HG02610 (cell line): ENCODE results near the gene ALG6.
"Not testable (repeated sequence)": the region's sequence is repeated elsewhere in the genome, so short reads cannot be mapped to it uniquely, and the experiment has no call there.

ENCODE experiments used
- ATAC-seq: cut with Tn5 transposase; IDR thresholded peaks from one replicate; pipeline ENCODE4 v1.9.1; 2021; ENCODE audit warnings: mild to moderate bottlenecking, moderate library complexity; ENCODE audit not compliant: unreplicated experiment

The ALG6 gene

DNA sequence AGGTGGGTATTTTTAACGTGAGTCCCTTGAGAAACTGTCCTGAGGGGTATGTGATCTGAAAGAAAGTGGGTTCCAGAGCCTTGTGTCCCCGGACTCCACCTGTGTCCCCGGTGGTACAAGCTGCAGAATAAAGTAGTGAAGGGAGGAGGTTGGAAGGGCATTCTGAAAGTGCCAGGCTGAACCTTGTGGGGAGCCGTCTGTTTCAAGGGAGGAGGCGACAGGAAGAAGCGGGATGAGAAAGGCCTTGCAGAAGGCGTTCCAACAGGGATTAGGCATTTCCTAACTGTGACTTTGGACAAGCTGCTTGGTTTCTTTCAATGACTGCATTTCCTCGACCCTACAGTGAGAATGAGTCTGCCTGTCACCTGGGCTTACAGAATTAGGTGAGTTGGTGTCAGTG lies 39.3 kb upstream of the ALG6 start:
- no peak for ATAC-seq

GRCh38 chr1:63328781-63329180 lies 38.6 kb upstream of the ALG6 start:
- no peak for ATAC-seq

DNA sequence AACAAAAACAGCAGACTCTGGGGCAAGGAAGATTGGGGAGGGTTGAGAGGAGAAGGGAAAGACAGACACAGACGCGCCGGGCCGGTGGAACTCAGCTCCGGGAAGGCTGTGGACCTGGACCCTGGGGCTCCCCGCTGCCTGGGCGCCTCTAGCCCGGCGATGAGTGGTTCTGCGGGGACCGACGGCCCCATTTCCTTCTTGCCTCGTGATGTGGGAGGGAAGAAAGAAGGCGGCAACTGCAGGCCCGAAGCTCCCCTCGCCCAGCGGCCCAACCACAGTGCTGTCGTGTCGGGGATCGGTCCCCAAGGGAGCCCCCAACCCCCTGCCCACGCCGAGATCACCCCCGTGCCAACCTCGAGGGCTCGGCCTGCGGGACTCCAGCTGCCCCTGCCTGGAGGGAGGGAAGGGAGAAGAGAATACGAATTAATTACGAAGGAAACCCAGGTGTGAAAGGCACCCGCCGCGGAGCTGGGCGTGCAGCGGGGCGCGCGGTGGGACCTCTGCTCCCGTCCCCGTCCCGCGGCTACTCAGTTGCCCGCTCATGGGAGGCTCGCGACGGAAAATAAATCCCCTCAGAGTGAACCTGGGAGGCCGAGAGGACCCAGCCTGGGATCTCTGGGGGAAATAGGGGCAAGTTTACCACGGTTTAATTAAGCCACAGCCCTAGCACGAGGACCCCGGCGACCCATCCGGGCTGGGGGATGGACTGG lies 37.7 kb upstream of the ALG6 start:
- ATAC-seq = no peak

GRCh38 chr1:63330331-63330916 lies 37.0 kb upstream of the ALG6 start:
- no peak for ATAC-seq

- ATAC-seq = no peak
These were observed 25.0 kb upstream of the ALG6 start for GRCh38 chr1:63342402-63342801.

DNA sequence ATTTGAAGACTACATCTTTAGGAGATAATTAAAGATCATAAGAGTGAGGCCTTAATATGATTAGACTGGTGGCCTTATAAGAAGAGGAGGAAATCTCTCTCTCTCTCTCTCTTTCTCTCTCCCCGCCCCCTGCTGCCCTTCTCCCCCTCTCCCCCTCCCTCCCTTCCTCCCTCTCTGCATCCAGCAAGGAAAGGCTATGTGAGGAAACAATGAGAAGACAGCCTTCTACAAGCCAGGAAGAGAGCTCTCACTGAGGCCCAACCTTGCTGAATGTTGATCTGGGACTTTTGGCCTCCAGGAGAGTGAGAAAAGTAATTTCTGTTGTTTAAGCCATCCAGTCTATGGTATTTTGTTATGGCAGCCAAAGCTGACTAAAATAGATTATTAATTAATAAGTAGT lies 23.5 kb upstream of the ALG6 start:
- no peak for ATAC-seq

GRCh38 chr1:63350320-63350719 lies 17.1 kb upstream of the ALG6 start:
- no peak for ATAC-seq

DNA sequence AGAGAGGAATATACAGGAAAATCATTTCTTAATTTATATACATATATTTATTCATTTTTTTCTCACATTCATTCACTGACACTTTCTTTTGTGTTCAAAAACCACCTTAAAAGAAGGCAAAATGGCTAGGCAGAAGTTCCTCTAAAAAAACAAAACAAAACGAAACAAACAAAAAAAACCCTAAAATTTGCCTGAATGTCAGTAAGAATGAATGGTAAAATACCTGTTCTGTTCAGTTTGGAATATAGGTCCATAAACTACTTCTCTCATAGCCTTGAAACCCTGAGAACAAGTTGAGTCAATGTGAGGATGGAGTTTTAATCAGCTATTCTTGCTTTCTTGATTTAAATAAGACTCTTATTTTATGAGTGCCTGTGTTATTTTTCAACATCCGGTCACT lies 14.7 kb upstream of the ALG6 start:
- no peak for ATAC-seq

DNA sequence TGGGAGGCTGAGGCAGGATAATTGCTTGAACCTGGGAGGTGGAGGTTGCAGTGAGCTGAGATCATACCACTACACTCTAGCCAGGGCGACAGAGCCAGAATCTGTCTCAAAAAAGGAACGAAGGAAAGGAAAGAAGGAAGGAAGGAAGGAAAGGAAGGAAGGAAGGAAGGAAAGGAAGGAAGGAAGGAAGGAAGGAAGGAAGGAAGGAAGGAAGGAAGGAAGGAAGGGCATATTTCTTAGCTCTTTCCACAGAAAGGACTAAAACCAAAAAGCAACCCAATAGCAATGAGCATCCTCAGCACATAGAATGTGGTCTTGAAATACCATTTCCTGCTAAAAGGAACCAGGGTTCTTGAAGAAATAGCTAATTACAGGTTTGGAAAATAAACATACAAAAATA lies 11.2 kb upstream of the ALG6 start:
- not testable (repeated sequence) for ATAC-seq

- ATAC-seq = no peak
These were observed 7.9 kb upstream of the ALG6 start for GRCh38 chr1:63359561-63359960.

DNA sequence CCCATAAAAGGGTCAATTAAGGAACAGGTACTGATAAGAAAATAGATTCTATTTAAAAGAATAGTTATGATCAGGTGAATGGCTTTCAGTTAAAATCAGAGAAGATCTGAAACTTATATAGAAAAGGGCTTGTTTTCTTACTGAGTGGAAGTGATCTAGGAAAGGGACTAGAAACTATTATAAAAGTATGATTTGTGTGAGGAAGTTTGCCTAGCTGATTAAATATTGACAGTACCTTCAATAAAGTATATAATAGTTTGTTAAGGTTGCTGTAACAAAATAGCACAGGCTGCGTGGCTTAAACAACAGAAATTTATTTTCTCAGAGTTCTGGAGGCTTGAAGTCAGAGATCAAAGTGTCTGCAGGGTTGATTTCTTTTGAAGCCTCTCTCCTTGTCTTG lies 5.4 kb upstream of the ALG6 start:
- ATAC-seq = no peak

- ATAC-seq = no peak
These were observed 4.8 kb upstream of the ALG6 start for GRCh38 chr1:63362578-63362977.

GRCh38 chr1:63363014-63363413 lies 4.4 kb upstream of the ALG6 start:
- no peak for ATAC-seq

DNA sequence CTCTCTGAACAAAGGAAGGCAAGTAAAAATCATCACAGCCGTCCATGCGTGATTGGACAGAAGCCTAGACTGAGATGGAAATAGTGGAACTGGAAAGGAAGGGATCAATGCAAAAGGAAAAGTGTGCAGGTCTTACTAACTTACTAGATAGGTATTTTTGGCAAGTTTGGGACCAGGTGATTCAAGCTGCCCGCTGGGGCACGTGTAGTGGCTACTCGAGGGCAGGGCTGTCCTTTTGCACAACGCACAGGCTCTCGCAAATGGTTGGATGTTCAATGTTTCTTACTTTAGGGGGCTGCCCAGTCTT lies 566 bp upstream of the ALG6 start:
- ATAC-seq = no peak

GRCh38 chr1:63368131-63368530 lies 704 bp downstream of the ALG6 start:
- ATAC-seq = no peak

DNA sequence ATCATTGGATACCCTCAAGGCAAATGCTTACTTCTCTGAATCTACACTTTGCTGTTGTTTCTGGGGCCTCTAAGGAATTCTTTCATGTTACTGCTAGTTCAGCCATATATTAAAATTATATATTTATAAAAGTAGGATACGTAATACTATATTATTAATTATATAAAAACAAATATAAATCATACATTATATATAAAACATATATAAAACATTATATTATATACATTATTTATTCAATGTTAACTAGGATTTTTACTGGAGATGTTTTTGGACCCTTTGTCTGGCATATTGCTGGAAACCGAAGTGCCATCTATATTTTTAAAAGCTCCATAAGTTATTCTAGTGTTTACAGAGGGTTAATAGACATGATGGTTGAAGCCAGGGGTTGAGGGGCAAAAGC lies 12.2 kb downstream of the ALG6 start:
- no peak for ATAC-seq

GRCh38 chr1:63381741-63382140 lies 14.3 kb downstream of the ALG6 start:
- no peak for ATAC-seq

DNA sequence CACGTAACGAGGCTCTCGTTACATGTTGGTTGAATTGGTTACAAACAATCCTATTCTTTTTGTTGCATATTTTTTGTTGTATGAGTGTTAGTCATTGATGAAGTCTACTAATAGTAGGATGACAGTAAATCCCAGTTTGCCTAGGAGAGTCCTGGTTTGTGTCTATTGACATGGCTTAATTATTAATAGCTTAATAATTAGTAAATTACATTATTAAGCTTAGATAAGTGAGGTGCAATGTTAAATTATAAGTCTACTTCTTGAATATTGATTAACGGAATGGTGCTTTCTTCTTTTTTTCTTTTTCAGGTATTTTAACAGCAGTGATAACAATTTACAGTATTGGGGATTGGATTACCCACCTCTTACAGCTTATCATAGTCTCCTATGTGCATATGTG lies 34.5 kb downstream of the ALG6 start:
- ATAC-seq = no peak

- ATAC-seq = peak; percentile 62
These were observed 36.0 kb downstream of the ALG6 start for GRCh38 chr1:63403386-63403785.

GRCh38 chr1:63405021-63405420 lies 37.6 kb downstream of the ALG6 start:
- no peak for ATAC-seq

DNA sequence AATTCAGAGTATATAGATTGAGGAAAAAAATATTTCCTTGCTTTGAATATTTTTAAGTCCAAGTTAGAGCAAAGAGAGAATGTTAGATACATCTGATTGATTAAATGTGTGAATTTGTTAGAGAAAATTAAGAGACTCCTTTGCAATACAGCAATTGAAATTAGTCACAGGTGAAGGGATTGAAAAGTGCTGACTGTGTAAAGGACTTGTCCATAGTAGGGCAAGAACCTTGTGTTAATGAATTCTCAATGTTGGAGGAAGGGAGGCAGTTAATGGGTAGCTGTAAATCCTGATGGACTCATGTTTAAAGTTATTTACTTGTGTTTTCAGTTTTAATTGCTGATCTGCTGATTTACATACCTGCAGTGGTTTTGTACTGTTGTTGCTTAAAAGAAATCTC lies 38.6 kb downstream of the ALG6 start:
- no peak for ATAC-seq

DNA sequence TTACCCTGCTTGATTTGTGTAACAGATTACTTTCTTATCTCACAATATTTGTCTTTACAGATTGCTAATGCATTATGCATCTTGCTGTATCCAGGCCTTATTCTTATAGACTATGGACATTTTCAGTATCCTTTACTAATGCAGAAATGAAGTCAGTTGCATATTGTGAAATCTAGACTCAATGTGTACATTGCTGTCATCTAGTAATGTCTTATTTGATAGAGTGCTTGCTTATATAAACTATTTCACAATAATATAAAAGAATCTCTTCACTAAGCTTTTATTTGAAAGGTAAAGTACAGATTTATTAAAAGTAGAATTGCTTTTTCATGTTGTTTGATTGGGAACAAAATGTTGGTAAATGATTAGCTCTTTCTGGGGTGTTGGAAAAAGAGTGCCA lies 39.6 kb downstream of the ALG6 start:
- ATAC-seq = no peak

GRCh38 chr1:63408331-63408730 lies 40.9 kb downstream of the ALG6 start:
- no peak for ATAC-seq
